Central memory CD8-positive, alpha-beta T cell (primary cell): ENCODE measurements around the gene MIB2.

Experiments used
- ATAC-seq: fragments of 150-1000 bp; cut with Tn5 transposase; replicated peaks from 2 replicates; pipeline ENCODE4 v1.10.0; 2022; ENCODE audit warnings: mild to moderate bottlenecking, moderate FRiP score, moderate number of reproducible peaks; ENCODE audit not compliant: poor library complexity, severe bottlenecking; ENCODE audit errors: extremely low read depth
- DNase-seq, 2 donors: peaks; one replicate each; pipeline ENCODE4 v3.0.0; 2021; ENCODE audit warnings: low spot score in 2 of 2
- H3K27ac Mint-ChIP-seq: one replicate; pipeline ENCODE4 v1.8.0; 2022; ENCODE audit warnings: low read depth, mild to moderate bottlenecking, moderate library complexity, mixed read lengths
- H3K27me3 Mint-ChIP-seq: one replicate; pipeline ENCODE4 v1.8.0; 2022; ENCODE audit warnings: mixed read lengths
- H3K36me3 Mint-ChIP-seq: one replicate; pipeline ENCODE4 v1.8.0; 2022; ENCODE audit warnings: mild to moderate bottlenecking, moderate library complexity, mixed read lengths; ENCODE audit not compliant: insufficient read depth
- H3K4me1 Mint-ChIP-seq: one replicate; pipeline ENCODE4 v1.8.0; 2022; ENCODE audit warnings: mixed read lengths
- H3K4me3 Mint-ChIP-seq: one replicate; pipeline ENCODE4 v1.8.0; 2022; ENCODE audit warnings: mild to moderate bottlenecking, moderate library complexity, mixed read lengths
- H3K9me3 Mint-ChIP-seq: one replicate; pipeline ENCODE4 v1.8.0; 2022; ENCODE audit warnings: mixed read lengths

The MIB2 gene

GRCh38 chr1:1612104-1612400, 3.2 kb upstream of the MIB2 start:
- Mint-ChIP-seq H3K27me3 (no peaks in the 10 kb centered on the region), H3K4me1 (peaks cover 24% of the 10 kb centered on the region), H3K9me3 (no peaks in the 10 kb centered on the region), H3K36me3 (peaks cover 21% of the 10 kb centered on the region), H3K4me3 (no peak overlapping the region), H3K27ac (no peak overlapping the region)
- ATAC-seq, result no peak
- DNase-seq, result no peak

GRCh38 chr1:1613509-1614082, 1.7 kb upstream of the MIB2 start:
- peak overlapping the region; percentile 99 for H3K27ac Mint-ChIP-seq
- H3K36me3 Mint-ChIP-seq, result peaks cover 26% of the 10 kb centered on the region
- no peak for ATAC-seq
- peaks cover 22% of the 10 kb centered on the region for H3K4me1 Mint-ChIP-seq
- H3K4me3 Mint-ChIP-seq, result peak overlapping the region; percentile 94
- no peaks in the 10 kb centered on the region for H3K9me3 Mint-ChIP-seq
- no peaks in the 10 kb centered on the region for H3K27me3 Mint-ChIP-seq
- no peak for DNase-seq

- Mint-ChIP-seq H3K36me3 (peaks cover 26% of the 10 kb centered on the region), H3K4me1 (peaks cover 22% of the 10 kb centered on the region), H3K9me3 (no peaks in the 10 kb centered on the region), H3K27ac (peak overlapping the region; percentile 99), H3K4me3 (peak overlapping the region; percentile 94), H3K27me3 (no peaks in the 10 kb centered on the region)
- DNase-seq, result peak in 1 of 2 donors; percentile 48
- ATAC-seq, result peak; percentile 20
Measured at GRCh38 chr1:1614204-1614953, 921 bp upstream of the MIB2 start.

GRCh38 chr1:1614954-1615255, 395 bp upstream of the MIB2 start:
- ATAC-seq (peak; percentile 0), DNase-seq (no peak)
- peaks cover 22% of the 10 kb centered on the region for H3K4me1 Mint-ChIP-seq
- H3K27ac Mint-ChIP-seq, result peak overlapping the region; percentile 99
- no peaks in the 10 kb centered on the region for H3K9me3 Mint-ChIP-seq
- peak overlapping the region; percentile 94 for H3K4me3 Mint-ChIP-seq
- peaks cover 26% of the 10 kb centered on the region for H3K36me3 Mint-ChIP-seq
- no peaks in the 10 kb centered on the region for H3K27me3 Mint-ChIP-seq

GRCh38 chr1:1616045-1616790, 918 bp downstream of the MIB2 start:
- Mint-ChIP-seq H3K9me3 (no peaks in the 10 kb centered on the region), H3K4me3 (peak overlapping the region; percentile 68), H3K27ac (no peak overlapping the region), H3K27me3 (no peaks in the 10 kb centered on the region), H3K4me1 (peaks cover 22% of the 10 kb centered on the region), H3K36me3 (peaks cover 25% of the 10 kb centered on the region)
- ATAC-seq, result no peak
- no peak for DNase-seq

GRCh38 chr1:1616838-1617237, 1.5 kb downstream of the MIB2 start:
- ATAC-seq (no peak), DNase-seq (no peak)
- peaks cover 25% of the 10 kb centered on the region for H3K36me3 Mint-ChIP-seq

GRCh38 chr1:1617516-1617915, 2.2 kb downstream of the MIB2 start:
- Mint-ChIP-seq H3K4me3 (peak overlapping the region; percentile 68), H3K36me3 (peaks cover 25% of the 10 kb centered on the region), H3K9me3 (no peaks in the 10 kb centered on the region), H3K27me3 (no peaks in the 10 kb centered on the region), H3K4me1 (peaks cover 22% of the 10 kb centered on the region), H3K27ac (peak overlapping the region; percentile 6)
- ATAC-seq, result no peak
- no peak for DNase-seq

More at GRCh38 chr1:1616838-1617237, 1.5 kb downstream of the MIB2 start:
- H3K9me3 Mint-ChIP-seq, result no peaks in the 10 kb centered on the region
- H3K4me1 Mint-ChIP-seq, result peaks cover 22% of the 10 kb centered on the region
- H3K4me3 Mint-ChIP-seq, result peak overlapping the region; percentile 68
- peak overlapping the region; percentile 6 for H3K27ac Mint-ChIP-seq
- no peaks in the 10 kb centered on the region for H3K27me3 Mint-ChIP-seq

- Mint-ChIP-seq H3K9me3 (no peaks in the 10 kb centered on the region), H3K4me3 (no peak overlapping the region), H3K27ac (no peak overlapping the region), H3K4me1 (peaks cover 22% of the 10 kb centered on the region), H3K36me3 (peaks cover 25% of the 10 kb centered on the region), H3K27me3 (no peaks in the 10 kb centered on the region)
- DNase-seq (no peak), ATAC-seq (no peak)
Measured at GRCh38 chr1:1617925-1618324, 2.6 kb downstream of the MIB2 start.

- Mint-ChIP-seq H3K36me3 (peaks cover 25% of the 10 kb centered on the region), H3K9me3 (no peaks in the 10 kb centered on the region), H3K27me3 (no peaks in the 10 kb centered on the region), H3K4me1 (peaks cover 20% of the 10 kb centered on the region), H3K27ac (no peak overlapping the region), H3K4me3 (no peak overlapping the region)
- no peak for ATAC-seq
- no peak for DNase-seq
Measured at GRCh38 chr1:1618396-1619068, 3.2 kb downstream of the MIB2 start.

GRCh38 chr1:1619917-1620361, 4.6 kb downstream of the MIB2 start:
- Mint-ChIP-seq H3K4me1 (peaks cover 6% of the 10 kb centered on the region), H3K9me3 (no peaks in the 10 kb centered on the region)

GRCh38 chr1:1620433-1621139, 5.3 kb downstream of the MIB2 start:
- ATAC-seq, result no peak
- H3K27me3 Mint-ChIP-seq, result no peaks in the 10 kb centered on the region
- H3K27ac Mint-ChIP-seq, result no peak overlapping the region

More at GRCh38 chr1:1619917-1620361, 4.6 kb downstream of the MIB2 start:
- peaks cover 17% of the 10 kb centered on the region for H3K36me3 Mint-ChIP-seq
- H3K4me3 Mint-ChIP-seq, result no peak overlapping the region
- DNase-seq (no peak), ATAC-seq (no peak)
- H3K27me3 Mint-ChIP-seq, result no peaks in the 10 kb centered on the region
- H3K27ac Mint-ChIP-seq, result no peak overlapping the region

More at GRCh38 chr1:1620433-1621139, 5.3 kb downstream of the MIB2 start:
- Mint-ChIP-seq H3K4me3 (no peak overlapping the region), H3K36me3 (peaks cover 11% of the 10 kb centered on the region), H3K4me1 (peaks cover 4% of the 10 kb centered on the region), H3K9me3 (no peaks in the 10 kb centered on the region)
- DNase-seq, result no peak
